T-helper 2 cell treated with Interferon-gamma antibody and Interleukin-4, amounts not matched to agents 100 ng/mL and 5 ng/mL, for 36 hours (primary cell): ENCODE measurements around the gene TMEM119. TPM values are rescaled to one million over a fixed set of nuclear protein-coding genes. Genes with fewer than 3 reads are reported as not detected.

ENCODE experiments used
- intact Hi-C: fragments of 100-400 bp; cut with micrococcal nuclease; formaldehyde crosslinking; loops from one replicate; pipeline ENCODE4 v1.15.1; 2023
- total RNA-seq: library from RNA; stranded (reverse); gene quantifications from 2 replicates; pipeline ENCODE4 v1.2.3, GENCODE V29; 2022

The TMEM119 gene
- total RNA-seq, 1 donor from 2014 or later: 0.41 TPM

DNA sequence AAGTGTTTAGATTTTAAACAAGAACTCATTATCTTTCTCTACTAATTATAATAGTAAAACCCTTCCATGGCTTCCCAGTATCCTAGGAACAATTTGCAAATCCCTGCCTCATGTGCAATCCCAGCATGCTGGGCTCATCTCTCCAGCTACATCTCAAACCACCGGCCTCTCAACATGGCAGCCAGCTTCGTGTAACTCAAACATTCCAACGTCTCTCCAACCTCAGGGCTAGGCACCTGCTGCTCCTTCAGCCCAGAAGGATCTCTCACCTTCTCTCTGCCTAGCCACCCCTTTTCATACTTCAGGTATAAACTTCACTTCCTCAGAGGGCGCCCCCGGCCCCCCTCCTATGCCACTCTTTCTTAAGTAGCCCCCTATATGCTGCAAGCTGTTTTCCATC is 44.1 kb downstream of the TMEM119 start:
- intact Hi-C loops: no loop called here

DNA sequence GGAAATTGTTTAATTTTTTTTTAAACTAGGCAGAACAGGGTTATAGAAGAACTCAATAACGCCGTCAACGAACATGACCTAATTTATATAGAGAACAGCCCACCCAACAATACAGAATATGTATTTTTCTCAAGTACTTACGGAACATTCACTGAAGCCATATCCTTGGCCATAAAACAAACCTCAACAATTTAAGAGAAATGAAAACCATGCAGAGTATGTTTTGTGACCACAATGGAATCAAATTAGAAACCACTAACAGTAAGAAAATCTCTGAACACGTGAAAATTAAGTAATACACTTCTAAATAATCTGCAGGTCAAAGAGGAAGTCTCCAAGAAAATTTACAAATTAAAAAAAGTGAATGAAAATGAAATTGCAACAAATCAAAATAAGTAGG is 46.3 kb downstream of the TMEM119 start:
- intact Hi-C loops: no loop called here

DNA sequence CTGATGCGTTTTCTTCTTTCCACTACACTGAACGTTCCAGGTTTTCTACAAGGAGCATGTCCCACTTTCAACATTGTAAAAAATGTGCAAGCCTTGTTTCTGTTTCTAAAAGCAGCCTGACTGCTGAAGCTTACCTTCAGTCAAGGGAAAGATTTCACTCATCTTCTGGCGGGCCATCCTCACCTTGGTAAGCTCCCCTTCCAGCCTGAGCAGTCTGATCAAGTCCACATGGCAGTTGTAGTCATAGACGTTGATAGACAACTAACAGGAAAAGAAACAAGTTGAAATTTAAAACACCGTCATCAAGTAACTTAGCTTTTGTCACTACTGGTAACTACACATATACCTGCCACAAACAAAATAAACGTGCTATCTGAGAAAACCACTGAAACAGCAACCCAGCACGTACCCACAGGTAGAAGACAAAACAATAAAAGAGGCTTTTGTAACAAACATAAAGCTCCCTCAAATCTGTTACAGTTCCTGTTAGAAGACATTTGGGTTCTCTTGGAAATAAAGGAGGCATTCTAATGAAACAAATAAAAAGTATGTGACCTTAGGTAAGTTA is 48.8 kb downstream of the TMEM119 start:
- intact Hi-C loops: no loop called here

GRCh38 chr12:108547686-108548085 is 50.2 kb downstream of the TMEM119 start:
- intact Hi-C loops: no loop called here

DNA sequence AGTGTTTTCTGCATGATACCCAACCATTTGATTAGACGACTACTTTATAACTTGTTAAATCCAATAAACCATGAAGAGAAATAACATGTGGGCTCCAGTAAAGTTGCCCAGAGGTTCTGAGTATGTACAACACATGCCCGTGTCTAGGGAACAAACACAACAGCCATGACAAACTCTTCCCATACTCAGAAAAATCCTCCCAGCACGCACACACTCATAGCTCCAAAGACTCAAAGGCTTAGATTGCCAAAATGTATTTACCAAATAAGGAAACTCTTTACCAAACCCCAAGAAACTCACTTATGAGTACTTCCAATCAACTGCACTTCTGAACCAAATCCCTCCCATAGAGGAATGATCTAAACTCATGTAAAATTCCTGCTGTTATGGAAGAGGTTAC is 54.2 kb downstream of the TMEM119 start:
- intact Hi-C loops: no loop called here

- intact Hi-C loops: no loop called here
Observed at GRCh38 chr12:108542320-108542719, 55.6 kb downstream of the TMEM119 start.

Other genes starting within 250 kb of the TMEM119 start
- 8.4 and 10.2 TPM in 2 replicates for gene FICD, start 82.8 kb downstream of the TMEM119 start, total RNA-seq
- gene SART3, start 36.9 kb downstream of the TMEM119 start, total RNA-seq: 78.3 and 84.4 TPM in 2 replicates
- gene ISCU, start 35.5 kb downstream of the TMEM119 start, total RNA-seq: 44.1 and 45.1 TPM in 2 replicates
- 219 and 221 TPM in 2 replicates for gene SELPLG, start 35.8 kb upstream of the TMEM119 start, total RNA-seq
- 45.6 and 47.7 TPM in 2 replicates for gene CORO1C, start 133.4 kb upstream of the TMEM119 start, total RNA-seq